Measurements from ENCODE around the gene TMEM41A.

The TMEM41A gene

GRCh38 chr3:185498503-185499396, at the start of gene TMEM41A:
TMEM41A (minus strand) TSS chr3:185499035; CDS start chr3:185498961, 74 bp downstream.
- peak; percentile 64 for DNase-seq (ENCODE audit: low read depth)

GRCh38 chr3:185540695-185541094, 41.9 kb upstream of the TMEM41A start:
- no peak for DNase-seq (ENCODE audit: low read depth)

- no peak for DNase-seq (ENCODE audit: low read depth)
Measured at GRCh38 chr3:185539934-185540333, 41.1 kb upstream of the TMEM41A start.

GRCh38 chr3:185537369-185537970, 38.6 kb upstream of the TMEM41A start:
- DNase-seq (ENCODE audit: low read depth): no peak

DNA sequence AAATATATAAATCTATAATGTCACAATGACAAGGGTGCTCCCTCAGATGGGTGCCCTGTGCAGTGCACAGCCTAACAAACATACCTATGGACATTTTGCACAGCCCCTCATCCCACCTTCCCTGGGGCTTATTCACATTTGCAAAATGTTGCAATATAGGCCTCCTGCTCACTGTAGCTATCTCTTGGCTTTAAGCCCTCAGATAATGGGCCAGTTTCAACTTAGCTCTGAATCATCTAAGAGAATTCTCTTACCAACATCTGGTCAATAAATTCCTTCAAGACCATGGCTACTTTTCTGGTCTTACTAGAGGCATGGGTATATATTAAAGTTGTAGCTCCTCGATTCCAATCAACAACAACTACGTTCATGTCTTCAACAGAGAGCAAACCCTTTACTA, 35.7 kb upstream of the TMEM41A start:
- no peak for DNase-seq (ENCODE audit: low read depth)

- no peak for DNase-seq (ENCODE audit: low read depth)
Measured at GRCh38 chr3:185532901-185533300, 34.1 kb upstream of the TMEM41A start.

DNA sequence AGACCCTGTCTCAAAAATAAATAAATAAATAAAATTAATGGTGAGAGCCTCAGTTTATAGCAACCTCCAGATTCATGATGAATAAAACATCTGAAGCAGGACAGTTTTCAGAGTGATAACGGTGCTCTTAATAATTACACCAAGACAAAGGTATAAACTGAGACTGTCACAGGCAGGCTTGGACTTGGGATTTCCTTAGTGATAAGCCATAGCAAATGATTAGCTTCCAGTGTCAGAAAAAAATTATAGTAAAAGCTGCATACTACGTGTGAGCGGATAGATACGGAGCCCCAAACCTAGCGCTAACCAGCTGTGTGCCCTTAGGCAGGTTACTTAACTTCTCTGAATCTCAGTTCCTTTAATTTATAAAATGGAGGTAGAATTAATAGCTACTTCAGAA, 32.0 kb upstream of the TMEM41A start:
- DNase-seq (ENCODE audit: low read depth): no peak

GRCh38 chr3:185528532-185528931, 29.7 kb upstream of the TMEM41A start:
- DNase-seq (ENCODE audit: low read depth): no peak

- DNase-seq (ENCODE audit: low read depth): no peak
Measured at GRCh38 chr3:185527364-185527763, 28.5 kb upstream of the TMEM41A start.

DNA sequence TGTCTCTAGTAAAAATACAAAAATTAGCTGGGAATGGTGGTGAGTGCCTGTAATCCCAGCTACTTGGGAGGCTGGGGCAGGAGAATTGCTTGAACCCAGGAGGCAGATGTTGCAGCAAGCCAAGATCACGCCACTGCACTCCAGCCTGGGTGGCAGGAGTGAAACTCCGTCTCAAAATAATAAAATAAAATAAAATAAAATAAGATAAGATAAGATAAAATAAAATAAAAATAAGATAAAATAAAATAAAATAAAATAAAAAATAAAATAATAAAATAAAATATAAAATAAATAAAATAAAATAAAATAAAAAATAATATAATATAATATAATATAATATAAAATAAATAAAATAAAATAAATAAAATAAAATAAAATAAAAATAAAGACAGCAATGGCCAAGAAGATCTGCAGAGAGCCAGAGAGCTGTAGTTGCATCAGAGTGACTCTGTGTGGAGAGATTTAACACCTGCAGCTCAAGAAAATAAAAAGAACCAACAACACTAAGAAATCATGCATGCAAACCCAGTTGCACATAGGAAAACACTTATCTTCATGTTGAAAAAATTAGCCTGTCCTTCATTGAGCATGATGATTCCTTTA, 27.6 kb upstream of the TMEM41A start:
- DNase-seq (ENCODE audit: low read depth): no peak

DNA sequence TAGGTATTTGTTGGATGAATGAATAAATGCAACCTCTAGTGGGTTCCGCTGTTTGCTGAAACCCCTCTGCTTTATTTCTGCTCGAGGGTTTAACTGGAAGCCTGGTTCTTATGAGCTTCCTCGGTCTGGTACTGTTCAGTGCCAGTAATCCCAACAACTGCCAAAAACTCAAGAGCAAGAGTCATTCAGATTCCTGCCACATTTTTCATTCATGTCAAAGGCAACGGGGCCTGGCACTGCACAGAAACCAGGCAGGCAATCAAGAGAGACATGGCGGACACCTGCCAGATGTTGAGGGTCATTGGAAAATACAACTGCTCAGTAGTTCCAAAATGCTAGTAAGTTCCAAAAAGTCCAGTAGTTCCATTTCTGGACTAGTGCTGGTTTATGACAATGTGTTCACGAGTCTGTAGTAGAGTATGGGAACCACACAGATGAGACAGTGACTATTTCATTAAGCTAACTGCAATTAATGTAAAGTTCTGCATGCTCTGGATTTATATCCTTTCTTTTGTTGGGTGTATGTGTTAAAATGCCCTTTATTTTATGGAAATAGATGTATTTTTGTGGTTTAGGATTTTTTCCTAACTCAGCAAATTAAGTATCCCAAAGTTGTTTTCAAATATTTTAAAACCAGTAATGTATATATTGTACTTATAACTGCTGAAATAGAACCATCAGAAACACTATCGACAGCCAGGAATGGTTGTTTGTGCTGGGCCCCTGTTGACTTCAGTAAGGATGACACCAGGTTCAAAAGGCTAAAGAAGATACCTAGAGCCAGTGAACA, 22.7 kb upstream of the TMEM41A start:
- no peak for DNase-seq (ENCODE audit: low read depth)

DNA sequence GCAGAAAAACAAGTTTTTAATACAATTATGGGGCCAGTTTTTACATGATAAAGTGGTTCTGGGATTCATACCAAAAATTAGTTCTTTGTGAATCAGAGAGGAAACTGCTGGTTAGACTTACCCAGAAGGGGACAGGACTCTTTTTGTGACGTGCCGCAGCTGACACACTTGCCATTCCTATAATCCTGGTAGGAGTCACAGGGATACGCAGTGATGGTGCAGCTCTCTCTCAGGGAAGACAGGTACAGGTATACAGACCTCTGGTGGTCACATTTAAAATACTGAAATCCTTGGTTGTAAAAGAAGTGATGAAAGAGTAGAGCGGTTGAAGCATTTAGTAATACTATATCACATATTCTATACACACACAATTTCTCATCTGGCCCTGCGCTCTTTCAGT, 20.2 kb upstream of the TMEM41A start:
- DNase-seq (ENCODE audit: low read depth): no peak

GRCh38 chr3:185517387-185518130, 18.7 kb upstream of the TMEM41A start:
- no peak for DNase-seq (ENCODE audit: low read depth)

DNA sequence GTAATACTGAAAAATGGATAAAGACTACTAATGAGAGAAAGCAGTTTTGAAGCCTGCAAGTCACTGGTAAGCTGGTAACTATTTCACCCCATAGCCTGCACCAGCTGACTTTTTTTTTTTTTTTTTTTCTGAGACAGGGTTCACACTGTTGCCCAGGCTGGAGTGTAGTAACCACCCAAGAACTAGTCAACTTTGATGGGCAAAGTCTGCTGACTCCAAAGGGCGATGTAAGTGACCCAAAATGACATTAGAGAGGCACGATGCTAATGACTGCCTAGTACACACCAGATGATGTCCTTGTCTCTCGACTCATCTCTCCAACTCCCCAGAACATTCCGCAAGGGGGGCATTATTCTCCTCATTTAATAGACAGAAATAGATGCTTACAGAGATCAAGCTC, 12.9 kb upstream of the TMEM41A start:
- DNase-seq (ENCODE audit: low read depth): no peak

DNA sequence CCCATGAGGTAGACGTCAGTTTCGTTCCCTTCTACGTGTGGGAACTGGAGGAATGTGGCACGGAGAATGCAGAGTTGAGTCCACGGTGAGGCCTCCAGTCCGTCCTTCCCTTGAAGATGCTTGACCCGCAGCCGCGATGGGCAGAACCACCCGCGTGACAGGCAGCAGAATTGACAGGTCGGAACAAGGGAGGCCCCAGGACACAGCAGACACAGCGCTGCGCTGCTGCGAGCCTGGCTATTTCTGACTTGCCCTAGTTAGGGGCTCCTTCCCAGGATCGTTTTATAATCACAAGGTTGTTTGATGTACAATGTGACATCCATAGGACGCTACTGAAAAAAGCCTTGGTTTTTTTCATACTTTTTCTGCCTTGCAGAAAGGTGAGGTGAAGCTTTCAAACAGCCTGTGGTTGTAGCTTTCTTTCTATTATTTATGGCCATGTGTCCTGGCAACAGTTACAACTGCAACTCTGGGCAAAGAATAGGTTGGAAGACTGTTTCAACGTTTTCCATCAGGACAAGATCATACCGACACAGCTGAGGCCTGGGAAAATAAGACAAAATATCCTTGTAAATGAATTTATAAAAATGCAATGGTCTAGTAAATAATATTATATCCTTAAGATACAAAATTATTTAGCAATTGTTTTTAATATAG, 9.6 kb upstream of the TMEM41A start:
- no peak for DNase-seq (ENCODE audit: low read depth)

- DNase-seq (ENCODE audit: low read depth): no peak
Measured at GRCh38 chr3:185507883-185508282, 9.0 kb upstream of the TMEM41A start.

DNA sequence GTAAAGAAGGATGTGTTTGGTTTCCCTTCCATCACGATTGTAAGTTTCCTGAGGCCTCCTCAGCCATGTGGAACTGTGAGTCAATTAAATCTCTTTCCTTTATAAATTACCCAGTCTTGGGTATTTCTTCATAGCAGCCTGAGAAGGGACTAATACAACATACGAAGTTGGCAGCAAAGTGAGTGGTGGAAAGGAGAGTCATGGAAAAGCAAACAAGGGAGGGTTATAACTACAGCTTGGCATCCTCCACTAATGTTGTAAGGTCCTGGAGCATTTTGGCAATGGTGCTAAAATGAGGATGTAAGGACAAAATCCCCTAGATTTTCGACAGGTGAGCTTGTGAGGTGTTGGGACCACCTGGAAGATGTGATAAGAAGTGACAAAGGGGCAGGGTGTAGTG, 5.8 kb upstream of the TMEM41A start:
- DNase-seq (ENCODE audit: low read depth): no peak

DNA sequence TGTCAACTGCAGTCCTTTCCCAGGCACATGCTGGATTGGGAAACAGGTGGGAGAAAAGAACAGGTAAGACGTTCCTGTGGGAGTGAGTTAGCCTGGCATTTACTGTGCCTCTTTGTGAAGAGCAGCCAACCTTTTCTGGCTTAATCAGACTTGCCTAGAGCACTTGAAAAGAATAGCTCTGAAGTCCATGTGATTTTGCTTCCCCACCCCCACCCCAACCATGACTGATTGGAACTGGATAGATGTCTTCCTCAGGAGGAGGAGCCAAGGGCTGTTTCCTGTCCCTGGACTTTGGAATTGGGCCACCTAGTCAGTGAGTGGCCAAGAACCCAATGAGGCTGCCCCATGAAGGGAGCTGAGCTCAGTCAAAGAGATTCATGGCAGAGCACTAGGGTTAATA, 4.7 kb upstream of the TMEM41A start:
- DNase-seq (ENCODE audit: low read depth): no peak

- no peak for DNase-seq (ENCODE audit: low read depth)
Measured at GRCh38 chr3:185502987-185503386, 4.2 kb upstream of the TMEM41A start.

GRCh38 chr3:185490241-185490640, 8.6 kb downstream of the TMEM41A start:
- no peak for DNase-seq (ENCODE audit: low read depth)

DNA sequence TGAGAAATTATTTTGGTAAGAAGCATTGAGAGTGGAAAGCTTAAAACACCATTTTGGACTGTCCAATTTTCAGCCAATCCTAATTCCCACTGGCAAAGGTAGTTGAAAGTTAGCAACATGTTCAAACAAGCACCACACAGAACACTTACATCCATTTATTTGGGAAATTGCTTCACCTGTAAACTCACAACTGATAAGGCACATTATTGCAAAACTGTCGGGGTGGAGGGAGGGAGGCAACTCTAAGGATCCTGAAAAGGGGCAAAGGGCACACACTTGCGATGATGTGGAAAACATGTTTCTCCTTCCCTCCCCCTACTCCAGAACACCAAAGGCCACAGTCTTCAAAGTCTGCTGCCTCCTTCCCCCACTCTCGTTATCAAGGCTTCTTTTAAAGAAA, 9.4 kb downstream of the TMEM41A start:
- DNase-seq (ENCODE audit: low read depth): no peak

All from HS-27A (cell line).